ENCODE results near the gene DENND2D.

Gene DENND2D

GRCh38 chr1:111175349-111175748, 25.1 kb downstream of the DENND2D start:
- H3K4me3 ChIP-seq (ENCODE audit: low read depth, low read length), result no peak overlapping the region
- no peaks in the 10 kb centered on the region for H3K36me3 ChIP-seq (ENCODE audit: control insufficient read depth, insufficient read depth, low read length)
- no peaks in the 10 kb centered on the region for H3K9me3 ChIP-seq (ENCODE audit: control insufficient read depth, low read length)
- no peaks in the 10 kb centered on the region for H3K27me3 ChIP-seq (ENCODE audit: control insufficient read depth, insufficient read depth, low read length)
- no peak overlapping the region for H3K9ac ChIP-seq
- TF ChIP-seq CTCF (IDR thresholded peaks at IDR 0.05), result no peak
- H3K79me2 ChIP-seq, result no peaks in the 10 kb centered on the region
- H2AFZ ChIP-seq, result no peak overlapping the region
- H3K4me2 ChIP-seq (ENCODE audit: low read length), result no peak overlapping the region
- no peak overlapping the region for H3K27ac ChIP-seq
- no peaks in the 10 kb centered on the region for H3K4me1 ChIP-seq

- TF ChIP-seq CTCF (IDR thresholded peaks at IDR 0.05), result no peak
- no peaks in the 10 kb centered on the region for H3K9me3 ChIP-seq (ENCODE audit: control insufficient read depth, low read length)
- no peak overlapping the region for H3K4me2 ChIP-seq (ENCODE audit: low read length)
- no peaks in the 10 kb centered on the region for H3K36me3 ChIP-seq (ENCODE audit: control insufficient read depth, insufficient read depth, low read length)
- no peak overlapping the region for H3K4me3 ChIP-seq (ENCODE audit: low read depth, low read length)
- no peaks in the 10 kb centered on the region for H3K4me1 ChIP-seq
- H3K27ac ChIP-seq, result no peak overlapping the region
- H3K79me2 ChIP-seq, result no peaks in the 10 kb centered on the region
- no peak overlapping the region for H2AFZ ChIP-seq
- no peaks in the 10 kb centered on the region for H3K27me3 ChIP-seq (ENCODE audit: control insufficient read depth, insufficient read depth, low read length)
- no peak overlapping the region for H3K9ac ChIP-seq
These were observed 26.4 kb downstream of the DENND2D start for GRCh38 chr1:111174070-111174469.

- Histone ChIP-seq H3K27me3 (ENCODE audit: control insufficient read depth, insufficient read depth, low read length) (no peaks in the 10 kb centered on the region), H3K9ac (no peak overlapping the region), H3K9me3 (ENCODE audit: control insufficient read depth, low read length) (no peaks in the 10 kb centered on the region), H3K79me2 (no peaks in the 10 kb centered on the region), H3K4me3 (ENCODE audit: low read depth, low read length) (no peak overlapping the region), H3K36me3 (ENCODE audit: control insufficient read depth, insufficient read depth, low read length) (no peaks in the 10 kb centered on the region), H3K27ac (no peak overlapping the region), H3K4me1 (no peaks in the 10 kb centered on the region), H3K4me2 (ENCODE audit: low read length) (no peak overlapping the region), H2AFZ (no peak overlapping the region)
- no peak for TF ChIP-seq CTCF (IDR thresholded peaks at IDR 0.05)
These were observed 28.0 kb downstream of the DENND2D start for GRCh38 chr1:111172463-111172862.

GRCh38 chr1:111164151-111164550, 36.3 kb downstream of the DENND2D start:
- Histone ChIP-seq H3K4me3 (ENCODE audit: low read depth, low read length) (no peak overlapping the region), H3K27me3 (ENCODE audit: control insufficient read depth, insufficient read depth, low read length) (no peaks in the 10 kb centered on the region), H3K4me1 (no peaks in the 10 kb centered on the region), H3K9me3 (ENCODE audit: control insufficient read depth, low read length) (no peaks in the 10 kb centered on the region), H3K36me3 (ENCODE audit: control insufficient read depth, insufficient read depth, low read length) (no peaks in the 10 kb centered on the region), H3K79me2 (no peaks in the 10 kb centered on the region), H3K4me2 (ENCODE audit: low read length) (no peak overlapping the region), H2AFZ (no peak overlapping the region), H3K9ac (no peak overlapping the region), H3K27ac (no peak overlapping the region)
- no peak for TF ChIP-seq CTCF (IDR thresholded peaks at IDR 0.05)

GRCh38 chr1:111163363-111163762, 37.1 kb downstream of the DENND2D start:
- TF ChIP-seq CTCF (IDR thresholded peaks at IDR 0.05), result no peak
- no peak overlapping the region for H3K4me3 ChIP-seq (ENCODE audit: low read depth, low read length)
- H3K79me2 ChIP-seq, result no peaks in the 10 kb centered on the region
- no peak overlapping the region for H3K9ac ChIP-seq
- no peak overlapping the region for H3K27ac ChIP-seq
- no peak overlapping the region for H2AFZ ChIP-seq
- no peaks in the 10 kb centered on the region for H3K27me3 ChIP-seq (ENCODE audit: control insufficient read depth, insufficient read depth, low read length)
- H3K4me2 ChIP-seq (ENCODE audit: low read length), result no peak overlapping the region
- H3K9me3 ChIP-seq (ENCODE audit: control insufficient read depth, low read length), result no peaks in the 10 kb centered on the region
- no peaks in the 10 kb centered on the region for H3K36me3 ChIP-seq (ENCODE audit: control insufficient read depth, insufficient read depth, low read length)
- no peaks in the 10 kb centered on the region for H3K4me1 ChIP-seq

All from parathyroid adenoma (tissue), 2 donors.